ENCODE measurements around the gene ANKRD17. TPM values are rescaled to one million over a fixed set of nuclear protein-coding genes. Genes with fewer than 3 reads are reported as not detected.

The ANKRD17 gene
- total RNA-seq, 1 experiment from 2014 or later: 66.8 TPM

DNA sequence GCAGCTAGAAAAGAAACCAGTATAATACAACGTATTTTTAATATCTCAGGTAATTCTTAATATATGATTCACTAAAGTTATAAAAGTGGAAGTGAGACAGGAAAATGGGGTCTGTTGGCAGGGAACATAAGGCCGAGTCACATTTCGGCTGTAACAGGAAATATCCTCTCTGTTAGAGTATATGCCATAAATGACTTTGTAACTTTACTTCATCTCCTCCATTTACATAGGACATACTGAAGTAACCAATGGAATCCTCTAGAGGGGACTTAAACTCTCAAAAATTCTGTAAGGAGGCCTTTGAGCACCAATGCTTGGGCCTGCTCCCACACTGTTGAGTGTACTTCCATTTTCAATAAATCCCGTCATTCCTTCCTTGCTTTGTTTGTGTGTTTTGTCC lies 71.3 kb downstream of the ANKRD17 start:
- POLR2A ChIA-PET: no interaction called here

DNA sequence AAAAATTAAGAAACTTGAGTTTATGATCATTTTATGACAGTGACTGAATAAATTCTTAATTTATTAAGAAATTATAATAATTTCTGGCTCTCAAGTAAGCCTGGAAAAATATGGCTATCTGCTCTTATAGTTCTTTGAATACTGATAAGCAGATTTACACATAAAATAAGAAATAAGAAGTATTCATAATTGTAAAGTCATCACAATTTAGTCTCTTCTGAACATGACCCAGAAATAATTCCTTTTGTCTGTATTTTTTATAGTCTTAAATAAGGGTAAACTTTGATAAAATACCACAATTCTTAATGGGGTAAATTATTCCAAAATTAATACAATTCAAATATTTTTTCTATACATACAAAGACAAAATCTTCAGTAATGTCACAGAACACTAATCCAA lies 72.7 kb downstream of the ANKRD17 start:
- Histone ChIP-seq H3K4me3 (ENCODE audit: low read depth, low read length) (no peak overlapping the region), H3K27me3 (replicated peaks; ENCODE audit: control insufficient read depth, insufficient read depth, low read length) (no peaks in the 10 kb centered on the region), H3K4me1 (no peaks in the 10 kb centered on the region), H3K36me3 (ENCODE audit: control insufficient read depth, insufficient read depth, low read length) (no peaks in the 10 kb centered on the region), H3K9me3 (no peaks in the 10 kb centered on the region)
- Mint-ChIP-seq H3K27ac (ENCODE audit: unreplicated experiment) (no peak overlapping the region), H3K4me3 (ENCODE audit: unreplicated experiment) (no peak overlapping the region), H3K9me3 (ENCODE audit: unreplicated experiment) (no peaks in the 10 kb centered on the region), H3K36me3 (ENCODE audit: insufficient read depth, unreplicated experiment) (no peaks in the 10 kb centered on the region), H3K4me1 (ENCODE audit: low read depth, unreplicated experiment) (no peaks in the 10 kb centered on the region), H3K27me3 (ENCODE audit: insufficient read depth, unreplicated experiment) (no peaks in the 10 kb centered on the region)
- BruUV-seq (replicated peaks): no TSS peak
- no peak for DNase-seq
- TF ChIP-seq, protein P1, sequence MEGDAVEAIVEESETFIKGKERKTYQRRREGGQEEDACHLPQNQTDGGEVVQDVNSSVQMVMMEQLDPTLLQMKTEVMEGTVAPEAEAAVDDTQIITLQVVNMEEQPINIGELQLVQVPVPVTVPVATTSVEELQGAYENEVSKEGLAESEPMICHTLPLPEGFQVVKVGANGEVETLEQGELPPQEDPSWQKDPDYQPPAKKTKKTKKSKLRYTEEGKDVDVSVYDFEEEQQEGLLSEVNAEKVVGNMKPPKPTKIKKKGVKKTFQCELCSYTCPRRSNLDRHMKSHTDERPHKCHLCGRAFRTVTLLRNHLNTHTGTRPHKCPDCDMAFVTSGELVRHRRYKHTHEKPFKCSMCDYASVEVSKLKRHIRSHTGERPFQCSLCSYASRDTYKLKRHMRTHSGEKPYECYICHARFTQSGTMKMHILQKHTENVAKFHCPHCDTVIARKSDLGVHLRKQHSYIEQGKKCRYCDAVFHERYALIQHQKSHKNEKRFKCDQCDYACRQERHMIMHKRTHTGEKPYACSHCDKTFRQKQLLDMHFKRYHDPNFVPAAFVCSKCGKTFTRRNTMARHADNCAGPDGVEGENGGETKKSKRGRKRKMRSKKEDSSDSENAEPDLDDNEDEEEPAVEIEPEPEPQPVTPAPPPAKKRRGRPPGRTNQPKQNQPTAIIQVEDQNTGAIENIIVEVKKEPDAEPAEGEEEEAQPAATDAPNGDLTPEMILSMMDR (IDR thresholded peaks at IDR 0.05; ENCODE audit: insufficient read depth in 1 of 2, low read depth in 1 of 2, low read length in 1 of 2, severe bottlenecking in 1 of 2, unreplicated experiment in 1 of 2): no peak
- ChIA-PET POLR2A (no interaction called here), CTCF (no interaction called here)
- intact Hi-C loops (cut with micrococcal nuclease; ENCODE audit: unreplicated experiment): no loop called here

More for the DNA sequence above, 71.3 kb downstream of the ANKRD17 start:
- Histone ChIP-seq H3K4me1 (no peaks in the 10 kb centered on the region), H3K4me3 (ENCODE audit: low read depth, low read length) (no peak overlapping the region), H3K9me3 (no peaks in the 10 kb centered on the region), H3K27me3 (replicated peaks; ENCODE audit: control insufficient read depth, insufficient read depth, low read length) (no peaks in the 10 kb centered on the region), H3K36me3 (ENCODE audit: control insufficient read depth, insufficient read depth, low read length) (no peaks in the 10 kb centered on the region)
- Mint-ChIP-seq H3K4me1 (ENCODE audit: low read depth, unreplicated experiment) (no peaks in the 10 kb centered on the region), H3K27me3 (ENCODE audit: insufficient read depth, unreplicated experiment) (no peaks in the 10 kb centered on the region), H3K9me3 (ENCODE audit: unreplicated experiment) (no peaks in the 10 kb centered on the region), H3K27ac (ENCODE audit: unreplicated experiment) (no peak overlapping the region), H3K36me3 (ENCODE audit: insufficient read depth, unreplicated experiment) (no peaks in the 10 kb centered on the region), H3K4me3 (ENCODE audit: unreplicated experiment) (no peak overlapping the region)
- TF ChIP-seq, protein P1 (IDR thresholded peaks at IDR 0.05; ENCODE audit: insufficient read depth in 1 of 2, low read depth in 1 of 2, low read length in 1 of 2, severe bottlenecking in 1 of 2, unreplicated experiment in 1 of 2): no peak
- BruUV-seq (replicated peaks): no TSS peak
- no peak for DNase-seq
- intact Hi-C loops (cut with micrococcal nuclease; ENCODE audit: unreplicated experiment): no loop called here
- CTCF ChIA-PET: no interaction called here

DNA sequence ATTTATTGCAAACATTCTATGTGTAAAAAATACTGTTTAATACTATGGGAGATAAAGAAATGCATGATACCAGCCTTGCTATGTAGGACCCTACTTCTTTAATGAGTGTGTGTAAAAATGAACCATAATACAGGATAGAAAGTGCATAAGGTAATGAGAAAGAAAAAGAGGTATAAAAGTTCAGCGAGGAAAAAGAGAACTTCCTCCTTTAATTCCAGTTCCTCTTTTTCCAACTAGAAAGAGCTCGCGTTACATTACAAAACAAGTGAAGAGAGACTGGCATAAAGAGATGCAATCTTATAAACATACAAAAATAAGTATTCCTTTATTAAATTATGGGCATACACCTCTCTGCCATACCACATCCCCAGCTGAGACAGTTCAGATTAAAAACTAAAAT lies 77.4 kb downstream of the ANKRD17 start:
- intact Hi-C loops (cut with micrococcal nuclease; ENCODE audit: unreplicated experiment): no loop called here
- Mint-ChIP-seq H3K4me3 (ENCODE audit: unreplicated experiment) (no peak overlapping the region), H3K27ac (ENCODE audit: unreplicated experiment) (no peak overlapping the region), H3K4me1 (ENCODE audit: low read depth, unreplicated experiment) (no peaks in the 10 kb centered on the region), H3K9me3 (ENCODE audit: unreplicated experiment) (no peaks in the 10 kb centered on the region), H3K27me3 (ENCODE audit: insufficient read depth, unreplicated experiment) (no peaks in the 10 kb centered on the region), H3K36me3 (ENCODE audit: insufficient read depth, unreplicated experiment) (peaks cover 11% of the 10 kb centered on the region)
- Histone ChIP-seq H3K4me3 (ENCODE audit: low read depth, low read length) (no peak overlapping the region), H3K36me3 (ENCODE audit: control insufficient read depth, insufficient read depth, low read length) (no peaks in the 10 kb centered on the region), H3K27me3 (replicated peaks; ENCODE audit: control insufficient read depth, insufficient read depth, low read length) (no peaks in the 10 kb centered on the region), H3K9me3 (no peaks in the 10 kb centered on the region), H3K4me1 (no peaks in the 10 kb centered on the region)
- TF ChIP-seq, protein P1 (IDR thresholded peaks at IDR 0.05; ENCODE audit: insufficient read depth in 1 of 2, low read depth in 1 of 2, low read length in 1 of 2, severe bottlenecking in 1 of 2, unreplicated experiment in 1 of 2): no peak
- no TSS peak for BruUV-seq (replicated peaks)
- POLR2A ChIA-PET: no interaction called here
- CTCF ChIA-PET: no interaction called here
- no peak for DNase-seq

All from Caco-2 (cell line).